ENCODE measurements around the gene TRIM23. TPM values are rescaled to one million over a fixed set of nuclear protein-coding genes. Genes with fewer than 3 reads are reported as not detected.

TRIM23 gene
- total RNA-seq = 9.9 and 10.8 TPM in 2 replicates

DNA sequence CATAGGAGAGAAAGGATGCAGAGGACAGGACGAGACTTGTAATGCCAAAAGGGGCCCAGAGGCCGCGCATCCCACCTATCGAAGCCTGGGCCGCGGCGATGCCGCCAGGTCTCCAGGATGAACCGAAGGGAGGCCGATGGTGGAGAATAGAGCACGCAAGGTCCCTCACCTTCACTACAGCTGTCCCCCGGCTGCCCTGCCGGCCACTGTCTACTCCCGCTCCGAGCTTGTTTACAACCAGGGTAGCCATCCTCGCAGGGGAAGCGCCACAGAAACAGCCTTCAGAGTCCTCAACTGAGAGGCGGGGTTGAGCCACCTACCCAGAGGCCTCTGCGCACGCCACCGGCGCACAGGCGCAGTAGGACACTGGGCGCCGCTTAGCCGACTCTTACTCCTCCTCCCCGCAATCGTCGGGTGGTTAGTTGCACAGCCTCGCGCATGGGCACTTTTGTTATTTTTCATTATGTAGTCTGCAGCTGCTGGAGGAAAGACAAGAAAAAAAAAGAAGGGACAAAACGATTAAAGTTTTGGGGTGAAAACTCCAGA, at the start of gene TRIM23:
TRIM23 (minus strand) TSS at position 309 of the 546 bp plus-strand sequence; CDS start at position 250, 59 bp downstream.
- peak; percentile 77 for DNase-seq (ENCODE audit: low read depth)
- no peaks in the 10 kb centered on the region for H3K27me3 ChIP-seq (ENCODE audit: control insufficient read depth, insufficient read depth, low read length)
- TF ChIP-seq, protein P1, sequence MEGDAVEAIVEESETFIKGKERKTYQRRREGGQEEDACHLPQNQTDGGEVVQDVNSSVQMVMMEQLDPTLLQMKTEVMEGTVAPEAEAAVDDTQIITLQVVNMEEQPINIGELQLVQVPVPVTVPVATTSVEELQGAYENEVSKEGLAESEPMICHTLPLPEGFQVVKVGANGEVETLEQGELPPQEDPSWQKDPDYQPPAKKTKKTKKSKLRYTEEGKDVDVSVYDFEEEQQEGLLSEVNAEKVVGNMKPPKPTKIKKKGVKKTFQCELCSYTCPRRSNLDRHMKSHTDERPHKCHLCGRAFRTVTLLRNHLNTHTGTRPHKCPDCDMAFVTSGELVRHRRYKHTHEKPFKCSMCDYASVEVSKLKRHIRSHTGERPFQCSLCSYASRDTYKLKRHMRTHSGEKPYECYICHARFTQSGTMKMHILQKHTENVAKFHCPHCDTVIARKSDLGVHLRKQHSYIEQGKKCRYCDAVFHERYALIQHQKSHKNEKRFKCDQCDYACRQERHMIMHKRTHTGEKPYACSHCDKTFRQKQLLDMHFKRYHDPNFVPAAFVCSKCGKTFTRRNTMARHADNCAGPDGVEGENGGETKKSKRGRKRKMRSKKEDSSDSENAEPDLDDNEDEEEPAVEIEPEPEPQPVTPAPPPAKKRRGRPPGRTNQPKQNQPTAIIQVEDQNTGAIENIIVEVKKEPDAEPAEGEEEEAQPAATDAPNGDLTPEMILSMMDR (IDR thresholded peaks at IDR 0.05; ENCODE audit: insufficient read depth, low read length, poor library complexity, severe bottlenecking) = peak; percentile 16
- H3K4me3 ChIP-seq (ENCODE audit: low read depth, low read length) = peak within 1 kb of the TSS; percentile 85
- H3K36me3 ChIP-seq (ENCODE audit: control insufficient read depth, insufficient read depth, low read length) = no peaks in the 10 kb centered on the region

DNA sequence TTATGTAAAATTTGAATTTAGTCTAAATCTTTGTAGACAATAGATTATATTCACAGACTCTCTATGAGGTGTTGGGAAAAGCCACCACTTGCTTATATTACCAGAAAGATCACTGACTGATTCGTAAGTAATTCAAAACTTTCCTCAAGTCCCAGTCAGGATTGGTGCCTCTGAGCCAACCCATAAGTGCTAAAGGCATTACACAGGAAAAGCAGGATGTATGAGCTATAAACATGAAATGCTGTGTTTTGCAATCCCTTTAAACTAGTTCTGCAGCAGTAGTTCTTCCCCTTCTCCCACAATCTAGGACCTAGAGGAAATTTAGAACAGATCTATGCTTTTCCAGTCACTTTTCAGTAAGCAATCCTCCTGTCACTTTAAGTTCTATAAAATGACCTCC, 48.7 kb upstream of the TRIM23 start:
- TF ChIP-seq, protein P1 (IDR thresholded peaks at IDR 0.05; ENCODE audit: insufficient read depth, low read length, poor library complexity, severe bottlenecking) = no peak
- Histone ChIP-seq H3K36me3 (ENCODE audit: control insufficient read depth, insufficient read depth, low read length) (no peaks in the 10 kb centered on the region), H3K27me3 (ENCODE audit: control insufficient read depth, insufficient read depth, low read length) (no peaks in the 10 kb centered on the region), H3K4me3 (ENCODE audit: low read depth, low read length) (no peak overlapping the region)
- no peak for DNase-seq (ENCODE audit: low read depth)

DNA sequence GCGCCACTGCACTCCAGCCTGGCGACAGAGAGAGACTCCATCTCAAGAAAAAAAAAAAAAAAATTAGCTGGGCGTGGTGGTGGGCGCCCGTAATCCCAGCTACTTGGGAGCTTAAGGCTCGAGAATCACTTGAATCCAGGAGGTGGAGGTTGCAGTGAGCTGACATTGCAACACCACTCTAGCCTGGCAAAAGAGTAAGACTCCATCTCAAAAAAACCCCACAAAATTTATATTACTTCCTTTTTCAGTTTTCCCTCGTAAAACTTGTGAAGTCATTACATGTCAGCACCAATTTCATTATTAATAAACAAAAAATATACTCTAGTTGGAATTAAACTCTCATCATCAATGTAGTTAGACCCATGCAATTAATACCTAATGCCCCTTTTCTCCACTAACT, 44.6 kb upstream of the TRIM23 start:
- DNase-seq (ENCODE audit: low read depth) = no peak
- H3K4me3 ChIP-seq (ENCODE audit: low read depth, low read length) = no peak overlapping the region
- H3K36me3 ChIP-seq (ENCODE audit: control insufficient read depth, insufficient read depth, low read length) = peaks cover 1% of the 10 kb centered on the region
- no peaks in the 10 kb centered on the region for H3K27me3 ChIP-seq (ENCODE audit: control insufficient read depth, insufficient read depth, low read length)
- TF ChIP-seq, protein P1 (IDR thresholded peaks at IDR 0.05; ENCODE audit: insufficient read depth, low read length, poor library complexity, severe bottlenecking) = no peak

DNA sequence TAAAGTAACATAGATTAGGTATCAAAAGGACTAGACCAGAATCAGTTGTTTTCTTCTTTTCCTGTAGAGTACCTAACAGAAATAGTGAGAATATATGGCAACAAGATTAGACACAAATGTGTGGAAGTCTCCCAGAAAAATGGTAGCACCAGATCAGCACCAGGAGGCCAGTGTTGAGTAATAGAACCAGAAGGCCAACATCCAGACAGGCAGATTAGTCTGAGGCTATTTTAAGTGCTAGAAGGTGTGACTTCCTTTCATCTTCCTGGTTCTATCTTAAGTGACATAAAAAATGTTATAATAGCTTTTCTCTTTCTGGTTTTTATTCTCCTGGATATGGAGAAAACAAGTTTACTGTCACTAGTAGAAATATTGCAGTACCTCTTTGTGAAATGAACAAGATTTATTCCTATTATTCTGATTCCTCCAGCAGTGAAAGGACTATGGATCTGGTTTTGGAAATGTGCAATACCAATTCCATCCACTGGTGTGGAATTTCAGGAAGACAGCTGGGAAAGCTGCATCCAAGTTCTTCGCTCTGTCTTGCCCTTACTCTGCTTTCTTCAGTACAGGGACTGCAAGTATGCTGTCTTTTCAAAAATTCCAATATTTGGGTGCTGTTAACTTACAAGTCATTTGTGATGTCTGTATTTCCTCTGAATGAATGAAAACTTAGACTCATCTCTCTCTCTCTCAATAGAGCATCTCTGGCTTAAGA, 39.8 kb upstream of the TRIM23 start:
- peaks cover 1% of the 10 kb centered on the region for H3K36me3 ChIP-seq (ENCODE audit: control insufficient read depth, insufficient read depth, low read length)
- no peaks in the 10 kb centered on the region for H3K27me3 ChIP-seq (ENCODE audit: control insufficient read depth, insufficient read depth, low read length)
- no peak overlapping the region for H3K4me3 ChIP-seq (ENCODE audit: low read depth, low read length)
- no peak for DNase-seq (ENCODE audit: low read depth)
- TF ChIP-seq, protein P1 (IDR thresholded peaks at IDR 0.05; ENCODE audit: insufficient read depth, low read length, poor library complexity, severe bottlenecking) = peak; percentile 45

DNA sequence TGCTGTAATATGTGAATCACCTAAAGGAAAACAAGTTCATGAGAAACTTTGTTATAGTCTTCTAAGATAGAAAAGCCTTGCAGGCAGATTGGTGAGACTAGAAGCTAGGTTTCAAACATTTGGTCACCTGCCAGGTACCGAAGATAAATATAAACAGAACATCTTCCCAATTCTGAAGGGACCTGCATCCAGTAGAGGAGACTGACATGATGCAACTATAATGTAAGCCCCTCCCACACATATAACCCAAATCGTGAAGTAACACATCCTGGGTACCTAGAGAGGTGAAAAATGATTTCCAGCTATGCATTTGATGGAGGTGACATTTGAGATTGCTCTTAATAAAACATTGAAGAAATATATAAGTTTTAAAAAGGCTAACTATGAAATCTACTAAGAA, 30.6 kb upstream of the TRIM23 start:
- DNase-seq (ENCODE audit: low read depth) = no peak
- H3K27me3 ChIP-seq (ENCODE audit: control insufficient read depth, insufficient read depth, low read length) = no peaks in the 10 kb centered on the region
- TF ChIP-seq, protein P1 (IDR thresholded peaks at IDR 0.05; ENCODE audit: insufficient read depth, low read length, poor library complexity, severe bottlenecking) = no peak

More for the DNA sequence above, 30.6 kb upstream of the TRIM23 start:
- Histone ChIP-seq H3K36me3 (ENCODE audit: control insufficient read depth, insufficient read depth, low read length) (no peaks in the 10 kb centered on the region), H3K4me3 (ENCODE audit: low read depth, low read length) (no peak overlapping the region)

All from kidney epithelial cell (primary cell).